Natural killer cell (primary cell): ENCODE measurements around the gene EXOC4. TPM values are rescaled to one million over a fixed set of nuclear protein-coding genes. Genes with fewer than 3 reads are reported as not detected.

Experiments used
- ATAC-seq, 3 donors: fragments of 150-1000 bp in 2 of 3; fragments of 200-7000 bp in 1 of 3; cut with Tn5 transposase; 1 replicate in 1 of 3; 2 replicates in 2 of 3; pipeline ENCODE4 v1.10.0; 2021; ENCODE audit warnings: mild to moderate bottlenecking in 2 of 3, moderate library complexity in 2 of 3
- DNase-seq, 2 donors: peaks; one replicate each; pipeline versions ENCODE4 v3.0.0 to v3.0.0-alpha.2; 2013 to 2021; ENCODE audit warnings: mixed read lengths in 1 of 2
- H3K27ac ChIP-seq: one replicate; pipeline ENCODE4 v1.5.1; 2013; ENCODE audit warnings: mild to moderate bottlenecking, low read length
- H3K27me3 ChIP-seq: one replicate; pipeline ENCODE4 v1.6.1; 2013; ENCODE audit warnings: low read length; ENCODE audit not compliant: control insufficient read depth, insufficient read depth
- H3K36me3 ChIP-seq: one replicate; pipeline ENCODE4 v1.6.1; 2013; ENCODE audit warnings: low read length; ENCODE audit not compliant: control insufficient read depth, insufficient read depth
- H3K4me1 ChIP-seq: one replicate; pipeline ENCODE4 v1.6.1; 2013; ENCODE audit warnings: low read length; ENCODE audit not compliant: control insufficient read depth, insufficient read depth
- H3K4me3 ChIP-seq: one replicate; pipeline ENCODE4 v1.5.1; 2013; ENCODE audit warnings: low read length
- H3K9me3 ChIP-seq: one replicate; pipeline ENCODE4 v1.6.1; 2013; ENCODE audit warnings: low read length; ENCODE audit not compliant: control insufficient read depth, insufficient read depth
- H3K27ac Mint-ChIP-seq, 2 donors: one replicate each; pipeline ENCODE4 v1.8.0; 2022; ENCODE audit warnings: mild to moderate bottlenecking in 2 of 2, mixed read lengths in 2 of 2, moderate library complexity in 1 of 2
- H3K27me3 Mint-ChIP-seq, 2 donors: one replicate each; pipeline ENCODE4 v1.8.0; 2022; ENCODE audit warnings: low read depth in 2 of 2, mixed read lengths in 2 of 2
- H3K36me3 Mint-ChIP-seq: one replicate; pipeline ENCODE4 v1.8.0; 2022; ENCODE audit warnings: mixed read lengths
- H3K4me1 Mint-ChIP-seq, 2 donors: one replicate each; pipeline ENCODE4 v1.8.0; 2022; ENCODE audit warnings: mixed read lengths in 2 of 2
- H3K4me3 Mint-ChIP-seq: one replicate; pipeline ENCODE4 v1.8.0; 2022; ENCODE audit warnings: mild to moderate bottlenecking, moderate library complexity, mixed read lengths
- H3K9me3 Mint-ChIP-seq, 2 donors: one replicate each; pipeline ENCODE4 v1.8.0; 2022; ENCODE audit warnings: mixed read lengths in 2 of 2
- CTCF ChIP-seq: fragments of 200-600 bp; IDR thresholded peaks from one replicate; pipeline ENCODE4 v1.8.0; 2022; ENCODE audit warnings: antibody characterized with exemption
- WGBS: methylation state at CpG from one replicate; pipeline ENCODE4 v1.1.7; 2013; ENCODE audit warnings: missing lambda C conversion rate; ENCODE audit not compliant: insufficient coverage; 5-methylcytosine and 5-hydroxymethylcytosine counted together
- intact Hi-C: fragments of 100-400 bp; cut with micrococcal nuclease; formaldehyde crosslinking; loops from one replicate; pipeline ENCODE4 v1.14.2; 2022
- total RNA-seq, 4 donors: library from RNA; stranded (reverse); fragments of 120-200 nt in 1 of 4; gene quantifications; one replicate each; pipeline versions ENCODE4 v1.2.3 to v1.2.4, GENCODE V29; 2013 to 2022

The EXOC4 gene
- total RNA-seq, 3 donors from 2014 or later (not counting 1 experiment from before 2014, with no cell fraction given) = 105 to 148 (median 123) TPM

- no peak for TF ChIP-seq CTCF
- no peak for DNase-seq
- Histone ChIP-seq H3K4me1 (no peaks in the 10 kb centered on the region), H3K4me3 (no peak overlapping the region), H3K27me3 (no peaks in the 10 kb centered on the region), H3K36me3 (no peaks in the 10 kb centered on the region), H3K27ac (no peak overlapping the region), H3K9me3 (no peaks in the 10 kb centered on the region)
- H3K27me3 Mint-ChIP-seq = no peaks in the 10 kb centered on the region
- 76% methylated on average over 4 of the region's 4 CpGs for WGBS
- intact Hi-C loops = no loop called here
- H3K27ac Mint-ChIP-seq = no peak overlapping the region
- no peak for ATAC-seq
- no peaks in the 10 kb centered on the region for H3K36me3 Mint-ChIP-seq
- H3K9me3 Mint-ChIP-seq = no peaks in the 10 kb centered on the region
- no peaks in the 10 kb centered on the region for H3K4me1 Mint-ChIP-seq
- no peak overlapping the region for H3K4me3 Mint-ChIP-seq
Observed at GRCh38 chr7:134042307-134042706, 789.4 kb downstream of the EXOC4 start.

- no peaks in the 10 kb centered on the region for H3K36me3 Mint-ChIP-seq
- DNase-seq = no peak
- H3K4me3 ChIP-seq = no peak overlapping the region
- WGBS = 88% methylated on average over 2 of the region's 2 CpGs
- H3K4me3 Mint-ChIP-seq = no peak overlapping the region
- H3K4me1 Mint-ChIP-seq = no peaks in the 10 kb centered on the region
- no peak for ATAC-seq
- no peak overlapping the region for H3K27ac ChIP-seq
- H3K27me3 ChIP-seq = no peaks in the 10 kb centered on the region
- no peaks in the 10 kb centered on the region for H3K4me1 ChIP-seq
- H3K27me3 Mint-ChIP-seq = no peaks in the 10 kb centered on the region
- H3K27ac Mint-ChIP-seq = no peak overlapping the region
- no peaks in the 10 kb centered on the region for H3K9me3 ChIP-seq
- no peaks in the 10 kb centered on the region for H3K9me3 Mint-ChIP-seq
- no peak for TF ChIP-seq CTCF
- no peaks in the 10 kb centered on the region for H3K36me3 ChIP-seq
- intact Hi-C loops = no loop called here
Observed at GRCh38 chr7:134044682-134045081, 791.8 kb downstream of the EXOC4 start.

GRCh38 chr7:134045716-134046115 is 792.8 kb downstream of the EXOC4 start:
- Mint-ChIP-seq H3K4me1 (no peaks in the 10 kb centered on the region), H3K27ac (no peak overlapping the region), H3K36me3 (no peaks in the 10 kb centered on the region), H3K27me3 (no peaks in the 10 kb centered on the region), H3K9me3 (no peaks in the 10 kb centered on the region), H3K4me3 (no peak overlapping the region)
- no peaks in the 10 kb centered on the region for H3K9me3 ChIP-seq
- no peak overlapping the region for H3K27ac ChIP-seq
- ATAC-seq (no peak), DNase-seq (no peak)
- intact Hi-C loops = no loop called here
- no peak overlapping the region for H3K4me3 ChIP-seq
- H3K27me3 ChIP-seq = no peaks in the 10 kb centered on the region
- no peaks in the 10 kb centered on the region for H3K4me1 ChIP-seq
- 100% methylated on average over 3 of the region's 4 CpGs for WGBS
- H3K36me3 ChIP-seq = no peaks in the 10 kb centered on the region
- no peak for TF ChIP-seq CTCF

GRCh38 chr7:134046594-134047128 is 793.8 kb downstream of the EXOC4 start:
- WGBS = 89% methylated on average over 8 of the region's 9 CpGs
- H3K36me3 ChIP-seq = no peaks in the 10 kb centered on the region
- H3K36me3 Mint-ChIP-seq = no peaks in the 10 kb centered on the region

More at GRCh38 chr7:134046594-134047128, 793.8 kb downstream of the EXOC4 start:
- Histone ChIP-seq H3K27ac (no peak overlapping the region), H3K4me3 (no peak overlapping the region), H3K27me3 (no peaks in the 10 kb centered on the region), H3K9me3 (no peaks in the 10 kb centered on the region), H3K4me1 (no peaks in the 10 kb centered on the region)
- no peaks in the 10 kb centered on the region for H3K9me3 Mint-ChIP-seq
- no peaks in the 10 kb centered on the region for H3K4me1 Mint-ChIP-seq
- TF ChIP-seq CTCF = no peak
- ATAC-seq = no peak
- intact Hi-C loops = no loop called here
- no peak overlapping the region for H3K27ac Mint-ChIP-seq
- no peak overlapping the region for H3K4me3 Mint-ChIP-seq
- no peaks in the 10 kb centered on the region for H3K27me3 Mint-ChIP-seq
- DNase-seq = no peak
